Endometrial microvascular endothelial cells (primary cell): ENCODE data around the gene MSRB2. TPM values are rescaled to one million over a fixed set of nuclear protein-coding genes. Genes with fewer than 3 reads are reported as not detected.
"Not testable (repeated sequence)": the region's sequence is repeated elsewhere in the genome, so short reads cannot be mapped to it uniquely, and the experiment has no call there.

Experiments
- in situ Hi-C: cut with HindIII; loops from 2 replicates; pipeline ENCODE4 v1.10.0; 2017; ENCODE audit warnings: low sequenced_read_pairs, low pct_unique_long_range_greater_than_20kb; ENCODE audit errors: inconsistent ontology term
- total RNA-seq: library from RNA; depleted of rRNA; stranded (reverse); fragments of >200 nt; gene quantifications from one replicate; pipeline ENCODE4 v1.2.3, GENCODE V29; 2015; ENCODE audit errors: inconsistent ontology term

Gene MSRB2
- total RNA-seq, result 24.0 TPM

GRCh38 chr10:23095404-23095965 lies at the start of gene MSRB2:
TSS of gene MSRB2 (plus strand) at chr10:23095579. CDS start at chr10:23095609, 30 bp downstream.
- in situ Hi-C loops, result no loop called here

- in situ Hi-C loops, result no loop called here
Measured at GRCh38 chr10:23046027-23046426, 49.4 kb upstream of the MSRB2 start.

- in situ Hi-C loops, result no loop called here
Measured at GRCh38 chr10:23047201-23048050, 48.0 kb upstream of the MSRB2 start.

- in situ Hi-C loops, result no loop called here
Measured at GRCh38 chr10:23048191-23048590, 47.2 kb upstream of the MSRB2 start.

- in situ Hi-C loops, result no loop called here
Measured at GRCh38 chr10:23051278-23051677, 44.1 kb upstream of the MSRB2 start.

GRCh38 chr10:23051855-23052331 lies 43.5 kb upstream of the MSRB2 start:
- in situ Hi-C loops, result no loop called here

- in situ Hi-C loops, result no loop called here
Measured at GRCh38 chr10:23053036-23053435, 42.3 kb upstream of the MSRB2 start.

GRCh38 chr10:23055424-23056185 lies 39.8 kb upstream of the MSRB2 start:
- in situ Hi-C loops, result no loop called here

- in situ Hi-C loops, result no loop called here
Measured at GRCh38 chr10:23056186-23056579, 39.2 kb upstream of the MSRB2 start.

GRCh38 chr10:23058366-23058765 lies 37.0 kb upstream of the MSRB2 start:
- in situ Hi-C loops, result no loop called here

- in situ Hi-C loops, result no loop called here
Measured at GRCh38 chr10:23060918-23061317, 34.5 kb upstream of the MSRB2 start.

- in situ Hi-C loops, result no loop called here
Measured at GRCh38 chr10:23063045-23063972, 32.1 kb upstream of the MSRB2 start.

GRCh38 chr10:23063973-23064812 lies 31.2 kb upstream of the MSRB2 start:
- in situ Hi-C loops, result no loop called here

- in situ Hi-C loops, result not testable (repeated sequence)
Measured at GRCh38 chr10:23064813-23065114, 30.6 kb upstream of the MSRB2 start.

- in situ Hi-C loops, result no loop called here
Measured at GRCh38 chr10:23065181-23065948, 30.0 kb upstream of the MSRB2 start.

GRCh38 chr10:23067337-23067736 lies 28.0 kb upstream of the MSRB2 start:
- in situ Hi-C loops, result no loop called here
